Measurements from ENCODE around the gene MRPS16. TPM values are rescaled to one million over a fixed set of nuclear protein-coding genes. Genes with fewer than 3 reads are reported as not detected.

The MRPS16 gene
- total RNA-seq, 1 donor from 2014 or later: 89.2 TPM

- no peaks in the 10 kb centered on the region for H3K36me3 Mint-ChIP-seq (ENCODE audit: unreplicated experiment)
- H3K27ac Mint-ChIP-seq (ENCODE audit: unreplicated experiment): no peak overlapping the region
- no peaks in the 10 kb centered on the region for H3K27me3 Mint-ChIP-seq (ENCODE audit: unreplicated experiment)
Measured at GRCh38 chr10:73239908-73240307, 12.5 kb downstream of the MRPS16 start.

DNA sequence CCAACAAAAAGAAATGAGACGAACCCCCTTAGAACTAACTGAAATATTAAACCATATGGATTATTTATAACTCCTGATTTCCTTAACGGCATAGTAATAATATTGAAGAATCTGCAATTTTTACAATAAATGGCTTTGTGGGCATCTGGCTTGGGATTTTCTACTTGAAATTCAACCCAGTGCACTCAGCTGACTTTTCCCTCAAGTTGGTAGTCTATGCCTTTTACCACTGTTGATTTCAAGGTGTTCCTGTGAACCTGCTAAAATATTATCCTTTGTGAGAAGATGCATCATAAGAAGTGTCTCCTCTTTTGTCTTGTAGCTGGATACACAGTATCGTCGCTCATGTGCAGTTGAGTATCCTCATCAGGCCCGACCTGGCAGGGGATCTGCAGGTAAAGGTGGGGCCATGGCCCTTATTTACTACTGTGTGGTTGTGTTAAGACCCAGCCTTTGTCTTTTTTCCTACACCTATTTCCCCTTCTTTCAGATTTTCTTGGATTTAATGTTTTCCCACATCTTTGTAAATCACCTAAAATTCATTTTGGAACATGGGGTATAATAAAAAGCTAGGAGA lies 13.4 kb downstream of the MRPS16 start:
- H3K4me1 Mint-ChIP-seq (ENCODE audit: low read depth, unreplicated experiment): no peaks in the 10 kb centered on the region
- DNase-seq: no peak
- H3K9me3 Mint-ChIP-seq (ENCODE audit: unreplicated experiment): no peaks in the 10 kb centered on the region
- no peaks in the 10 kb centered on the region for H3K36me3 Mint-ChIP-seq (ENCODE audit: unreplicated experiment)
- no peaks in the 10 kb centered on the region for H3K27me3 Mint-ChIP-seq (ENCODE audit: unreplicated experiment)
- no peak overlapping the region for H3K27ac Mint-ChIP-seq (ENCODE audit: unreplicated experiment)
- TF ChIP-seq CTCF (IDR thresholded peaks at IDR 0.05; ENCODE audit: partially characterized antibody, unreplicated experiment): no peak
- H3K4me3 Mint-ChIP-seq (ENCODE audit: unreplicated experiment): no peak overlapping the region

More at GRCh38 chr10:73239908-73240307, 12.5 kb downstream of the MRPS16 start:
- H3K4me1 Mint-ChIP-seq (ENCODE audit: low read depth, unreplicated experiment): peaks cover 4% of the 10 kb centered on the region
- H3K4me3 Mint-ChIP-seq (ENCODE audit: unreplicated experiment): no peak overlapping the region
- no peak for TF ChIP-seq CTCF (IDR thresholded peaks at IDR 0.05; ENCODE audit: partially characterized antibody, unreplicated experiment)
- no peak for DNase-seq
- no peaks in the 10 kb centered on the region for H3K9me3 Mint-ChIP-seq (ENCODE audit: unreplicated experiment)

- H3K4me3 Mint-ChIP-seq (ENCODE audit: unreplicated experiment): no peak overlapping the region
- no peak for TF ChIP-seq CTCF (IDR thresholded peaks at IDR 0.05; ENCODE audit: partially characterized antibody, unreplicated experiment)
- H3K27me3 Mint-ChIP-seq (ENCODE audit: unreplicated experiment): no peaks in the 10 kb centered on the region
- no peaks in the 10 kb centered on the region for H3K9me3 Mint-ChIP-seq (ENCODE audit: unreplicated experiment)
- no peaks in the 10 kb centered on the region for H3K4me1 Mint-ChIP-seq (ENCODE audit: low read depth, unreplicated experiment)
- H3K27ac Mint-ChIP-seq (ENCODE audit: unreplicated experiment): peak overlapping the region; percentile 67
- no peaks in the 10 kb centered on the region for H3K36me3 Mint-ChIP-seq (ENCODE audit: unreplicated experiment)
- no peak for DNase-seq
Measured at GRCh38 chr10:73234695-73235094, 17.7 kb downstream of the MRPS16 start.

DNA sequence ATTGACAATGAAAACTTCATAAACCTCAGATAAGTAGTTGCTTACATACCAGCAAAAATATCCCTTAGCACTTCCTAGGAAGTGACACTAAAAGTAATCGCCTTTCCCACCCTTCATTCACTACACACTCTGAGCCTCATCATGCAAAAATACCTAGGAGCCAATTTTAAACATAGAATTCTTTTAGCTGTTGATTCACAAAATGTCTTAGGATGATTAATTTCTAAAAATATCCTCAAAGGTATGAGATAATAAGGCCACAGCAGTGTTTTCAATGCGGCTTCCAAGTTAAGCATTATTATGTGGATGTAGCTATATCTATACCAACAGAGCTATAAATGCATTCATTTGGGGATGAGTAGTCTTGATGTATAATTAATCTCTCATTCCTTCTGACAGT lies 18.6 kb downstream of the MRPS16 start:
- Mint-ChIP-seq H3K4me3 (ENCODE audit: unreplicated experiment) (no peak overlapping the region), H3K4me1 (ENCODE audit: low read depth, unreplicated experiment) (no peaks in the 10 kb centered on the region), H3K9me3 (ENCODE audit: unreplicated experiment) (no peaks in the 10 kb centered on the region), H3K36me3 (ENCODE audit: unreplicated experiment) (no peaks in the 10 kb centered on the region), H3K27me3 (ENCODE audit: unreplicated experiment) (no peaks in the 10 kb centered on the region), H3K27ac (ENCODE audit: unreplicated experiment) (no peak overlapping the region)
- no peak for DNase-seq
- TF ChIP-seq CTCF (IDR thresholded peaks at IDR 0.05; ENCODE audit: partially characterized antibody, unreplicated experiment): no peak

DNA sequence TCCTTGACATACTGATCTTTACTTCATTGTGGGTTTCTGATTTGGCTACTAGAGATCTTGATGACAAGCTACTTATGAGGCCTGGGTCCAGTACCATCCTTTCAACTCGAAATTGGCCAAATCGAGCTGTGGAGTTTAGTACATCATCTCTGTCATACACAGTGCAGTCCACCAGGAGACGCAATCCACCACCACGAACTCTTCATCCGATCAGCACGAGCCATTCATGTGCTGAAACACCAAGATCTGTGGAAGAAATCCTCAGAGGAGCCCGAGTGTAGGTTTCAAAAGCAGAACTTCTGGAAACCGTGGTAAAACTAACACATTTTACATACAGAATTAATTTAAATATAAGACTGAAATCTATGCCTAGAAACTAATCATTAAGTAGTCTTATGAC lies 19.6 kb downstream of the MRPS16 start:
- H3K27ac Mint-ChIP-seq (ENCODE audit: unreplicated experiment): no peak overlapping the region

More for the DNA sequence above, 19.6 kb downstream of the MRPS16 start:
- Mint-ChIP-seq H3K4me1 (ENCODE audit: low read depth, unreplicated experiment) (no peaks in the 10 kb centered on the region), H3K9me3 (ENCODE audit: unreplicated experiment) (no peaks in the 10 kb centered on the region), H3K36me3 (ENCODE audit: unreplicated experiment) (no peaks in the 10 kb centered on the region), H3K4me3 (ENCODE audit: unreplicated experiment) (no peak overlapping the region), H3K27me3 (ENCODE audit: unreplicated experiment) (no peaks in the 10 kb centered on the region)
- peak; percentile 23 for DNase-seq
- TF ChIP-seq CTCF (IDR thresholded peaks at IDR 0.05; ENCODE audit: partially characterized antibody, unreplicated experiment): peak; percentile 39
